Measurements from ENCODE around the gene TRAF3IP3. TPM values are rescaled to one million over a fixed set of nuclear protein-coding genes. Genes with fewer than 3 reads are reported as not detected.

Gene TRAF3IP3
- total and polyA plus RNA-seq, 2 donors (not counting 1 experiment from before 2014, with no cell fraction given) = 262 to 344 TPM

GRCh38 chr1:209800984-209801834 lies 45.4 kb downstream of the TRAF3IP3 start:
- 94% methylated on average over 2 of the region's 5 CpGs for WGBS (ENCODE audit: insufficient coverage)
- H2AFZ ChIP-seq (ENCODE audit: insufficient read depth, low read depth, low read length, poor library complexity, severe bottlenecking) = no peak overlapping the region
- no peak overlapping the region for H3K4me2 ChIP-seq (replicated peaks; ENCODE audit: low read depth, low read length, poor library complexity, severe bottlenecking)
- Mint-ChIP-seq H3K27ac (no peak overlapping the region), H3K27me3 (peaks cover 14% of the 10 kb centered on the region), H3K4me3 (no peak overlapping the region), H3K4me1 (peaks cover 8% of the 10 kb centered on the region), H3K9me3 (ENCODE audit: insufficient read depth) (no peaks in the 10 kb centered on the region)
- no peak for TF ChIP-seq CTCF (IDR thresholded peaks at IDR 0.05)
- no peak for TF ChIP-seq EZH2 (IDR thresholded peaks at IDR 0.05; ENCODE audit: borderline replicate concordance, insufficient read depth, low read depth, low read length, poor library complexity, severe bottlenecking)
- intact Hi-C loops (cut with micrococcal nuclease) = no loop called here
- H3K27ac ChIP-seq (ENCODE audit: low read length in 2 of 2) = no peak overlapping the region
- ChIA-PET CTCF (interaction anchor here (1.6 kb wide), 4 partner anchors 14 to 22 kb away, joined by 4 to 6 read pairs (median 4); no protein-coding TSS in a partner anchor), POLR2A (no interaction called here)
- no peaks in the 10 kb centered on the region for H4K20me1 ChIP-seq (ENCODE audit: control insufficient read depth, insufficient read depth, low read length, poor library complexity, severe bottlenecking)
- H3K9me3 ChIP-seq (ENCODE audit: control extremely low read depth in 1 of 3, control insufficient read depth in 2 of 3, insufficient read depth in 1 of 3, low read length in 2 of 3) = peaks cover 0 to 8% (median 0%) of the 10 kb centered on the region in 3 donors
- H3K27me3 ChIP-seq (replicated peaks in 1 of 4; ENCODE audit: control extremely low read depth in 1 of 4, control insufficient read depth in 3 of 4, insufficient read depth in 4 of 4, low read length in 3 of 4) = peaks cover 0 to 18% (median 9%) of the 10 kb centered on the region in 4 experiments
- no peak overlapping the region for H3K4me3 ChIP-seq (ENCODE audit: control extremely low read depth in 1 of 5, extremely low read depth in 1 of 5, insufficient read depth in 1 of 5, low read depth in 2 of 5, low read length in 4 of 5)
- no peak for ATAC-seq (ENCODE audit: low read depth)
- no peak overlapping the region for H3K9ac ChIP-seq (ENCODE audit: low read length)
- H3K4me1 ChIP-seq (ENCODE audit: control insufficient read depth in 2 of 2, insufficient read depth in 2 of 2, low read length in 2 of 2) = peaks cover 7 to 9% of the 10 kb centered on the region in 2 donors
- no peak for DNase-seq
- H3K36me3 ChIP-seq (replicated peaks in 1 of 2; ENCODE audit: control extremely low read depth in 1 of 2, control insufficient read depth in 1 of 2, extremely low read depth in 1 of 2, insufficient read depth in 2 of 2, low read length in 1 of 2) = no peaks in the 10 kb centered on the region
- H3K79me2 ChIP-seq (ENCODE audit: control insufficient read depth, insufficient read depth, low read length) = no peaks in the 10 kb centered on the region
